Measurements from ENCODE around the gene APP.

DNA sequence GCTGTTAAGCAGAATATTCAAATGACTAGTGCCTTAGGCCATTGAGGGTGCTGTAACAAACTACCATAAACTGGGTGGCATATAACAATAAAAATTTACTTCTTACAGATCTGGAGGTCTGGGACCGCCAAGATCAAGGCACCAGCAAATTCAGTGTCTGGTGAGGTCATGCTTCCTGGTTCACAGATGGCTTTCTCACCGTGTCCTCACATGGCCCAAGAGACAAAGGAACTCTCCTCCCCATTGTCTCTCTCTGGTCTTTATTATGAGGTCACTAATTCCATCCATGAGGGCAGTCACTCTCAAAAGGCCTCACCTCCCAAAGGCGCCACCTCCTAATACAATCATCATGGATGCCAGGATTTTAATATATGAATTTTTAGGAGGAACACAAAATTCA is 308.5 kb downstream of the APP start:
- TF ChIP-seq POLR2A (IDR thresholded peaks at IDR 0.05; ENCODE audit: low read depth, low read length) (no peak), POLR2AphosphoS5 (IDR thresholded peaks at IDR 0.05; ENCODE audit: low read depth, low read length) (no peak)
